IPS DF 6.9 (cell line): ENCODE measurements around the gene ZNF610.
"Not testable (repeated sequence)": the region's sequence is repeated elsewhere in the genome, so short reads cannot be mapped to it uniquely, and the experiment has no call there.

Experiments used
- DNase-seq: peaks from one replicate; pipeline ENCODE4 v3.0.0-alpha.2; 2013; ENCODE audit warnings: low read depth, low spot score
- H3K27ac ChIP-seq: one replicate; pipeline ENCODE4 v1.5.1; 2013; ENCODE audit warnings: low read length, control low read depth
- H3K27me3 ChIP-seq: 2 replicates; pipeline ENCODE4 v1.6.1; 2013; ENCODE audit warnings: mild to moderate bottlenecking, low read length; ENCODE audit not compliant: control insufficient read depth, insufficient read depth
- H3K36me3 ChIP-seq: 2 replicates; pipeline ENCODE4 v1.6.1; 2013; ENCODE audit warnings: low read length; ENCODE audit not compliant: control insufficient read depth, insufficient read depth
- H3K4me1 ChIP-seq: 2 replicates; pipeline ENCODE4 v1.6.1; 2013; ENCODE audit warnings: low read length; ENCODE audit not compliant: control insufficient read depth, insufficient read depth
- H3K4me3 ChIP-seq: 2 replicates; pipeline ENCODE4 v1.5.1; 2013; ENCODE audit warnings: mild to moderate bottlenecking, low read length
- H3K9me3 ChIP-seq: 2 replicates; pipeline ENCODE4 v1.6.1; 2013; ENCODE audit warnings: low read length, inconsistent platforms; ENCODE audit not compliant: control insufficient read depth, insufficient read depth
- WGBS: extraction: QIAGEN DNeasy Blood & Tissue Kit; methylation state at CpG from one replicate; pipeline ENCODE4 v1.1.7; 2013; ENCODE audit warnings: mixed read lengths, missing lambda C conversion rate; ENCODE audit not compliant: insufficient read length, insufficient coverage; 5-methylcytosine and 5-hydroxymethylcytosine counted together

The ZNF610 gene

GRCh38 chr19:52335768-52336116, 301 bp upstream of the ZNF610 start:
- WGBS: no CpG with 5 or more reads among the region's 9 CpGs

GRCh38 chr19:52336791-52337381, 843 bp downstream of the ZNF610 start:
- H3K9me3 ChIP-seq: peaks cover 2% of the 10 kb centered on the region
- no CpG with 5 or more reads among the region's 9 CpGs for WGBS
- H3K4me3 ChIP-seq: peak overlapping the region; percentile 82; the same call in 1 of the 2 replicates
- H3K27ac ChIP-seq: no peak overlapping the region
- no peak for DNase-seq
- no peaks in the 10 kb centered on the region; the same call in 1 of the 2 replicates for H3K36me3 ChIP-seq
- H3K4me1 ChIP-seq: no peaks in the 10 kb centered on the region
- H3K27me3 ChIP-seq: no peaks in the 10 kb centered on the region

More at GRCh38 chr19:52335768-52336116, 301 bp upstream of the ZNF610 start:
- H3K9me3 ChIP-seq: peaks cover 4% of the 10 kb centered on the region
- DNase-seq: no peak
- no peaks in the 10 kb centered on the region; the same call in 1 of the 2 replicates for H3K36me3 ChIP-seq
- H3K4me1 ChIP-seq: no peaks in the 10 kb centered on the region
- H3K4me3 ChIP-seq: no peak overlapping the region; the same call in 1 of the 2 replicates
- no peak overlapping the region for H3K27ac ChIP-seq
- no peaks in the 10 kb centered on the region for H3K27me3 ChIP-seq

DNA sequence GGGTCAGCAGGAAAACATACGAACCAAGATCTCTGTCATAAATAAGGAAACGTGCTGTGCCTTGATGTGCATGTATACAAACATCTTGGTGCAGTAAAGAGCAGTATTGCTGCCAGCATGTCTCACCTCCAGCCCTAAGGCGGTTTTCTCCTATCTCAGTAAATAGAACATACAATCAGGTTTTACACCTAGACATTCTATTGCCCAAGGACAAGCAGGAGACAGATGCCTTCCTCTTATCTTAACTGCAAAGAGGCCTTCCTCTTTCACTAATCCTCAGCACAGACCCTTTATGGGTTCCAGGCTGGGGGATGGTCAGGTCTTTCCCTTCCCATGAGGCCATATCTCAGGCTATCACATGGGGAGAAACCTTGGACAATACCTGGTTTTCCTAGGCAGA, 3.0 kb downstream of the ZNF610 start:
- not testable (repeated sequence) for H3K4me3 ChIP-seq, DNase-seq, H3K9me3 ChIP-seq, H3K36me3 ChIP-seq, H3K27ac ChIP-seq, H3K4me1 ChIP-seq, H3K27me3 ChIP-seq
- no CpG with 5 or more reads among the region's 3 CpGs for WGBS

GRCh38 chr19:52343548-52343947, 7.5 kb downstream of the ZNF610 start:
- Histone ChIP-seq H3K9me3 (no peaks in the 10 kb centered on the region), H3K27me3 (no peaks in the 10 kb centered on the region), H3K4me1 (no peaks in the 10 kb centered on the region), H3K4me3 (no peak overlapping the region), H3K27ac (no peak overlapping the region), H3K36me3 (no peaks in the 10 kb centered on the region)
- DNase-seq: peak; percentile 73
- WGBS: no CpG with 5 or more reads among the region's 8 CpGs

DNA sequence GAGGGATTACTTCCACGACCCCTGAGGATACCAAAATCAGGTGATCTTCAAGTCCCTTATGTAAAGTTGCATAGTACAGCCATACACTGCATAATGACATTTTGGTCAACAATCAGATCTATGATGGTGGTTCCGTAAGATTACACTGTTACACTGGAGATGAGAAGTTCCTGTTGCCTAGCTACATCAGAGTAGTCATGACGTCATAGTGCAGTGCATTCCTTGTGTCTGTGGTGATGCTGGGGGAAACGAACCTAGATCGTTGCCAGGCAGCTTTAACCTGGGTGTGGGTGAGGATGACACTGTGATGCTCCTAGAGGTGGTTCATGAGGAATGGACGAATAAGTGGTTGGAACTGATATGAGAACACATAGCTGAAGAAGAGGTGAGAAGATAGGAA, 9.1 kb downstream of the ZNF610 start:
- no peaks in the 10 kb centered on the region for H3K36me3 ChIP-seq
- no peak overlapping the region for H3K4me3 ChIP-seq
- H3K9me3 ChIP-seq: no peaks in the 10 kb centered on the region
- H3K27me3 ChIP-seq: no peaks in the 10 kb centered on the region
- H3K4me1 ChIP-seq: no peaks in the 10 kb centered on the region
- no peak overlapping the region for H3K27ac ChIP-seq
- WGBS: no CpG with 5 or more reads among the region's 6 CpGs
- no peak for DNase-seq

- H3K27me3 ChIP-seq: no peaks in the 10 kb centered on the region
- H3K4me3 ChIP-seq: no peak overlapping the region
- no peak for DNase-seq
- H3K27ac ChIP-seq: no peak overlapping the region
- H3K9me3 ChIP-seq: no peaks in the 10 kb centered on the region
- H3K36me3 ChIP-seq: peaks cover 8% of the 10 kb centered on the region; the same call in 1 of the 2 replicates
- no peaks in the 10 kb centered on the region for H3K4me1 ChIP-seq
- WGBS: no CpG with 5 or more reads among the region's 9 CpGs
Measured at GRCh38 chr19:52351512-52351911, 15.5 kb downstream of the ZNF610 start.

DNA sequence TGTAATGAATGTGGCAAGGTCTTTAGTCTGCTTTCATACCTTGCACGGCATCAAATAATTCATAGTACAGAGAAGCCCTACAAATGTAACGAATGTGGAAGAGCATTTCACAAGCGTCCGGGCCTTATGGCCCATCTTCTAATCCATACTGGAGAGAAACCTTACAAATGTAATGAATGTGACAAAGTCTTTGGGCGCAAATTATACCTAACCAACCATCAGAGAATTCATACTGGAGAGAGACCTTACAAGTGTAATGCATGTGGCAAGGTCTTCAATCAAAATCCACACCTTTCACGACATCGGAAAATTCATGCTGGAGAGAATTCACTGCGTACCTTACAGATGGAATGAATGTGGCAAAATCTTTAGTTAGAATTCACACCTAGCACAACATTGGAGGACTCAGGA, 30.4 kb downstream of the ZNF610 start:
- Histone ChIP-seq H3K27ac (no peak overlapping the region), H3K4me3 (no peak overlapping the region), H3K36me3 (no peaks in the 10 kb centered on the region), H3K4me1 (0 out of 2 replicates have a peak, but pooled peaks cover 1% of the 10 kb centered on the region), H3K27me3 (no peaks in the 10 kb centered on the region), H3K9me3 (peaks cover 2% of the 10 kb centered on the region; the same call in 1 of the 2 replicates)
- DNase-seq: no peak
- WGBS: no CpG with 5 or more reads among the region's 8 CpGs

- no CpG with 5 or more reads among the region's 52 CpGs for WGBS
- DNase-seq: peak; percentile 84
- Histone ChIP-seq H3K4me1 (0 out of 2 replicates have a peak, but pooled peaks cover 1% of the 10 kb centered on the region), H3K4me3 (peak within 1 kb of the TSS; percentile 77), H3K36me3 (peaks cover 5% of the 10 kb centered on the region; the same call in 1 of the 2 replicates), H3K27ac (no peak within 1 kb of the TSS), H3K27me3 (no peaks in the 10 kb centered on the region), H3K9me3 (peaks cover under 1% of the 10 kb centered on the region; the same call in 1 of the 2 replicates)
Measured at GRCh38 chr19:52369559-52370340, 33.7 kb downstream of the ZNF610 start, which contains the start of gene ZNF880. Gene ZNF880, plus strand, starts transcription at chr19:52369923. Its CDS starts 43 bp downstream, at chr19:52369966.

DNA sequence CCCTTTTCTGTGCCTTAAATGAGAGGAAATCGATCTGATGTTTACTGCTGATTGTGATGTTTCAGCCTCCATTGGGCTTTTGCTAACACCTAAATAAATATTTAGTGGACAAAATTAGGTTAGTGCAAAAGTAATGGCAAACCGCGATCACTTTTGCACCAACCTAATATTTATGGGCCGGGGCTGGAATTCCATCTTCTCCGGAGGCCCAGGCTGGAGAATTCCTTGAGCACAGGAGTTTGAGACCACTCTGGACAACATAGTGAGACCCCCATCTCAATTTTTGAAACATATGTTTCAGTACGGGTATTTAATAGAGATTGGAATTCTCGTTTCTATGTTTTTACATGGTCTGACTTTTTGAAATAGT, 34.3 kb downstream of the ZNF610 start:
- Histone ChIP-seq H3K36me3 (peaks cover 6% of the 10 kb centered on the region; the same call in 1 of the 2 replicates), H3K27ac (no peak overlapping the region), H3K4me1 (0 out of 2 replicates have a peak, but pooled peaks cover 1% of the 10 kb centered on the region), H3K9me3 (no peaks in the 10 kb centered on the region), H3K27me3 (no peaks in the 10 kb centered on the region), H3K4me3 (peak overlapping the region; percentile 77; the same call in 1 of the 2 replicates)
- DNase-seq: no peak
- 100% methylated on average over 2 of the region's 7 CpGs for WGBS

DNA sequence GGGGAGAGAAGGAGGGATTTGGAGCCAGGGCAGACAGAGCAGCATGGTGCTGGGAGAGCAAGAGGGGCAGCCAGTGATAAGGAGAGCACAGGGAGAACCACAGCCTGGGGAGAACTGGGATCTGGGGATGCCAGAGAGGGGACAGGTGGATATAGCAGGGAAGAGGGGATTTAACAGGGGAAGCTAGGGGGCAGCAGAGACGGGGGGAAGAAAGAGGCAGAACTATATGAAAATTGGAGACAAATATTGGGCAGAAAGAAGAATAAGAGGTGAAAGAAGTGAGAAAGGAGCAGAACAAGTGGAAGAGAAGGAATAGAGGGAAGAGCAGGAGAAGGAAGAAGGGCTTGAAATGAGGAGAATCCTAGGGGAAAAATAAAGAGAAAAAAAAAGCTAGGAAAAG, 55.1 kb downstream of the ZNF610 start:
- WGBS: no CpG with 5 or more reads among the region's 1 CpG
- Histone ChIP-seq H3K27me3 (no peaks in the 10 kb centered on the region), H3K36me3 (no peaks in the 10 kb centered on the region; the same call in 1 of the 2 replicates), H3K9me3 (no peaks in the 10 kb centered on the region), H3K4me1 (no peaks in the 10 kb centered on the region), H3K4me3 (no peak overlapping the region), H3K27ac (no peak overlapping the region)
- no peak for DNase-seq
